Keratinocyte (primary cell): ENCODE measurements around the gene FLNB.

ENCODE experiments used
- EZH2 ChIP-seq: IDR thresholded peaks from one replicate; pipeline ENCODE4 v1.6.1; 2012; ENCODE audit warnings: inconsistent platforms, mild to moderate bottlenecking, low read length, moderate library complexity
- TF ChIP-seq, protein P1 (sequence below), 3 experiments: IDR thresholded peaks in 1 of 3; conservative IDR thresholded peaks in 1 of 3; optimal IDR thresholded peaks in 1 of 3; 2 replicates in 2 of 3; 3 replicates in 1 of 3; pipeline versions ENCODE3 to v1.5.1; 2011; ENCODE audit warnings: low read length in 3 of 3, mild to moderate bottlenecking in 3 of 3, moderate library complexity in 2 of 3, control low read depth in 1 of 3, inconsistent platforms in 1 of 3; ENCODE audit not compliant: insufficient read depth in 2 of 3; ENCODE audit errors: extremely low read depth in 1 of 3

DNA sequence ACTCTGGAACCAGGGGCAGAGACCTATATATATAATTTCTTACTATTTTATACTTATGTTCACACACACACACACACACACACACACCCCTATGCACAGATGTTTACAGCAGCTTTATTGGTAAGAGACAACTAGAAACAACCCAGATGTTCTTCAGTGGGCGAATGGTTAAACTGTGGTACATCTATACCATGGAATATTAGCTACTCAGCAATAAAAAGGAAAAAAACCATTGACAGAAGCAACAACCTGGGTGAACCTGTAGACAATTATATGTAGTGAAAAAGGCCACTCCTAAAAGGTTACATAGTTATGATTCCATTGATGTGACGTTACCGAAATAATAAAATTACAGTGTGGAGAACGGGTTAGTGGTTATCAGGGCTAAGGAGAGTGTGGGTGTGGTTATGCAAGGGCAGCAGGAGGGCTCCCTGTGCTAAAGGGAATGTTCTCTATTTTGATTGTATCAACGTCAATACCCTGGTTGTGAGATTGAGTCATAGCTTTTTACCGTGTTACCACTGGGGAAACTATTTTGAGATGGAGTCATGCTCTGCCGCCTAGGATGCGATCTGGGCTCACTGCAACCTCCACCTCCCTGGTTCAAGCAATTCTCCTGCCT lies 85.5 kb downstream of the FLNB start:
- TF ChIP-seq, protein P1, sequence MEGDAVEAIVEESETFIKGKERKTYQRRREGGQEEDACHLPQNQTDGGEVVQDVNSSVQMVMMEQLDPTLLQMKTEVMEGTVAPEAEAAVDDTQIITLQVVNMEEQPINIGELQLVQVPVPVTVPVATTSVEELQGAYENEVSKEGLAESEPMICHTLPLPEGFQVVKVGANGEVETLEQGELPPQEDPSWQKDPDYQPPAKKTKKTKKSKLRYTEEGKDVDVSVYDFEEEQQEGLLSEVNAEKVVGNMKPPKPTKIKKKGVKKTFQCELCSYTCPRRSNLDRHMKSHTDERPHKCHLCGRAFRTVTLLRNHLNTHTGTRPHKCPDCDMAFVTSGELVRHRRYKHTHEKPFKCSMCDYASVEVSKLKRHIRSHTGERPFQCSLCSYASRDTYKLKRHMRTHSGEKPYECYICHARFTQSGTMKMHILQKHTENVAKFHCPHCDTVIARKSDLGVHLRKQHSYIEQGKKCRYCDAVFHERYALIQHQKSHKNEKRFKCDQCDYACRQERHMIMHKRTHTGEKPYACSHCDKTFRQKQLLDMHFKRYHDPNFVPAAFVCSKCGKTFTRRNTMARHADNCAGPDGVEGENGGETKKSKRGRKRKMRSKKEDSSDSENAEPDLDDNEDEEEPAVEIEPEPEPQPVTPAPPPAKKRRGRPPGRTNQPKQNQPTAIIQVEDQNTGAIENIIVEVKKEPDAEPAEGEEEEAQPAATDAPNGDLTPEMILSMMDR (optimal IDR thresholded peaks at IDR 0.05 in 1 of 3, IDR thresholded peaks at IDR 0.05 in 1 of 3, conservative IDR thresholded peaks at IDR 0.05 in 1 of 3; ENCODE audit: extremely low read depth in 1 of 3, insufficient read depth in 2 of 3, low read length in 3 of 3), result no peak
- no peak for TF ChIP-seq EZH2
